ELR (cell line): Measurements from ENCODE around the gene MTMR10.
A peak's percentile ranks its signal among the peaks of the same experiment; 100 is the strongest.

ENCODE experiments used
- DNase-seq: peaks from one replicate; pipeline ENCODE4 v3.0.0-alpha.2; 2015; ENCODE audit warnings: low read depth

Gene MTMR10

GRCh38 chr15:30991255-30992235 lies at the start of gene MTMR10:
Gene MTMR10, minus strand, starts transcription at chr15:30991628. Its CDS starts 122 bp downstream, at chr15:30991506.
- peak; percentile 79 for DNase-seq

- DNase-seq = no peak
These were observed 49.2 kb upstream of the MTMR10 start for GRCh38 chr15:31040611-31041010.

GRCh38 chr15:31039961-31040360 lies 48.5 kb upstream of the MTMR10 start:
- DNase-seq = no peak

- DNase-seq = no peak
These were observed 46.5 kb upstream of the MTMR10 start for GRCh38 chr15:31037731-31038477.

GRCh38 chr15:31036783-31037182 lies 45.4 kb upstream of the MTMR10 start:
- DNase-seq = no peak

- no peak for DNase-seq
These were observed 44.2 kb upstream of the MTMR10 start for GRCh38 chr15:31035610-31036009.

GRCh38 chr15:31034152-31034551 lies 42.7 kb upstream of the MTMR10 start:
- no peak for DNase-seq

- DNase-seq = no peak
These were observed 41.5 kb upstream of the MTMR10 start for GRCh38 chr15:31032961-31033371.

- DNase-seq = peak; percentile 58
These were observed 40.1 kb upstream of the MTMR10 start for GRCh38 chr15:31031471-31032067.

- no peak for DNase-seq
These were observed 36.6 kb upstream of the MTMR10 start for GRCh38 chr15:31027910-31028578.

GRCh38 chr15:31025996-31026395 lies 34.6 kb upstream of the MTMR10 start:
- no peak for DNase-seq

- DNase-seq = peak; percentile 24
These were observed 33.6 kb upstream of the MTMR10 start for GRCh38 chr15:31024979-31025378.

GRCh38 chr15:31024330-31024729 lies 32.9 kb upstream of the MTMR10 start:
- DNase-seq = peak; percentile 93

- peak; percentile 49 for DNase-seq
These were observed 32.4 kb upstream of the MTMR10 start for GRCh38 chr15:31023841-31024240.

- no peak for DNase-seq
These were observed 29.7 kb upstream of the MTMR10 start for GRCh38 chr15:31021067-31021665.

- no peak for DNase-seq
These were observed 29.1 kb upstream of the MTMR10 start for GRCh38 chr15:31020542-31020941.

- DNase-seq = no peak
These were observed 28.6 kb upstream of the MTMR10 start for GRCh38 chr15:31019986-31020385.

GRCh38 chr15:31017311-31017710 lies 25.9 kb upstream of the MTMR10 start:
- no peak for DNase-seq

GRCh38 chr15:31016446-31016915 lies 25.1 kb upstream of the MTMR10 start:
- DNase-seq = peak; percentile 37

- DNase-seq = no peak
These were observed 23.1 kb upstream of the MTMR10 start for GRCh38 chr15:31014608-31014925.

GRCh38 chr15:31013863-31014607 lies 22.6 kb upstream of the MTMR10 start:
- no peak for DNase-seq
